ENCODE data around the gene RNF144A. TPM values are rescaled to one million over a fixed set of nuclear protein-coding genes. Genes with fewer than 3 reads are reported as not detected.

The RNF144A gene
- total RNA-seq, 1 experiment from 2014 or later, result 3.0 TPM

GRCh38 chr2:6943523-6943922 is 26.3 kb downstream of the RNF144A start:
- no peaks in the 10 kb centered on the region for H3K27me3 ChIP-seq (replicated peaks; ENCODE audit: control insufficient read depth, insufficient read depth, low read length)
- POLR2A ChIA-PET, result no interaction called here
- no peaks in the 10 kb centered on the region for H3K9me3 ChIP-seq
- DNase-seq, result no peak
- Mint-ChIP-seq H3K27ac (ENCODE audit: unreplicated experiment) (no peak overlapping the region), H3K4me3 (ENCODE audit: unreplicated experiment) (no peak overlapping the region), H3K36me3 (ENCODE audit: insufficient read depth, unreplicated experiment) (no peaks in the 10 kb centered on the region), H3K9me3 (ENCODE audit: unreplicated experiment) (no peaks in the 10 kb centered on the region), H3K27me3 (ENCODE audit: insufficient read depth, unreplicated experiment) (no peaks in the 10 kb centered on the region), H3K4me1 (ENCODE audit: low read depth, unreplicated experiment) (no peaks in the 10 kb centered on the region)
- no peaks in the 10 kb centered on the region for H3K4me1 ChIP-seq
- CTCF ChIA-PET, result no interaction called here
- H3K36me3 ChIP-seq (ENCODE audit: control insufficient read depth, insufficient read depth, low read length), result no peaks in the 10 kb centered on the region
- intact Hi-C loops (cut with micrococcal nuclease; ENCODE audit: unreplicated experiment), result no loop called here
- TF ChIP-seq CTCF (IDR thresholded peaks at IDR 0.05; ENCODE audit: insufficient read depth in 1 of 2, low read depth in 1 of 2, low read length in 1 of 2, severe bottlenecking in 1 of 2, unreplicated experiment in 1 of 2), result no peak
- no peak overlapping the region for H3K4me3 ChIP-seq (ENCODE audit: low read depth, low read length)
- BruUV-seq (replicated peaks), result no TSS peak

GRCh38 chr2:6943971-6944370 is 26.8 kb downstream of the RNF144A start:
- Mint-ChIP-seq H3K4me1 (ENCODE audit: low read depth, unreplicated experiment) (no peaks in the 10 kb centered on the region), H3K4me3 (ENCODE audit: unreplicated experiment) (no peak overlapping the region), H3K27me3 (ENCODE audit: insufficient read depth, unreplicated experiment) (no peaks in the 10 kb centered on the region), H3K36me3 (ENCODE audit: insufficient read depth, unreplicated experiment) (no peaks in the 10 kb centered on the region), H3K9me3 (ENCODE audit: unreplicated experiment) (no peaks in the 10 kb centered on the region), H3K27ac (ENCODE audit: unreplicated experiment) (no peak overlapping the region)
- BruUV-seq (replicated peaks), result no TSS peak
- ChIA-PET POLR2A (no interaction called here), CTCF (no interaction called here)
- Histone ChIP-seq H3K27me3 (replicated peaks; ENCODE audit: control insufficient read depth, insufficient read depth, low read length) (no peaks in the 10 kb centered on the region), H3K9me3 (no peaks in the 10 kb centered on the region), H3K4me1 (no peaks in the 10 kb centered on the region), H3K4me3 (ENCODE audit: low read depth, low read length) (no peak overlapping the region), H3K36me3 (ENCODE audit: control insufficient read depth, insufficient read depth, low read length) (no peaks in the 10 kb centered on the region)
- no peak for DNase-seq
- intact Hi-C loops (cut with micrococcal nuclease; ENCODE audit: unreplicated experiment), result no loop called here
- no peak for TF ChIP-seq CTCF (IDR thresholded peaks at IDR 0.05; ENCODE audit: insufficient read depth in 1 of 2, low read depth in 1 of 2, low read length in 1 of 2, severe bottlenecking in 1 of 2, unreplicated experiment in 1 of 2)

GRCh38 chr2:6944555-6944954 is 27.3 kb downstream of the RNF144A start:
- POLR2A ChIA-PET, result no interaction called here
- no peaks in the 10 kb centered on the region for H3K9me3 ChIP-seq
- Mint-ChIP-seq H3K27me3 (ENCODE audit: insufficient read depth, unreplicated experiment) (no peaks in the 10 kb centered on the region), H3K4me3 (ENCODE audit: unreplicated experiment) (no peak overlapping the region), H3K4me1 (ENCODE audit: low read depth, unreplicated experiment) (no peaks in the 10 kb centered on the region), H3K9me3 (ENCODE audit: unreplicated experiment) (no peaks in the 10 kb centered on the region), H3K27ac (ENCODE audit: unreplicated experiment) (no peak overlapping the region), H3K36me3 (ENCODE audit: insufficient read depth, unreplicated experiment) (no peaks in the 10 kb centered on the region)
- DNase-seq, result no peak
- intact Hi-C loops (cut with micrococcal nuclease; ENCODE audit: unreplicated experiment), result no loop called here
- CTCF ChIA-PET, result no interaction called here
- no peaks in the 10 kb centered on the region; the same call in 1 of the 2 replicates for H3K27me3 ChIP-seq (replicated peaks; ENCODE audit: control insufficient read depth, insufficient read depth, low read length)
- no TSS peak for BruUV-seq (replicated peaks)
- H3K36me3 ChIP-seq (ENCODE audit: control insufficient read depth, insufficient read depth, low read length), result no peaks in the 10 kb centered on the region
- no peak for TF ChIP-seq CTCF (IDR thresholded peaks at IDR 0.05; ENCODE audit: insufficient read depth in 1 of 2, low read depth in 1 of 2, low read length in 1 of 2, severe bottlenecking in 1 of 2, unreplicated experiment in 1 of 2)
- no peaks in the 10 kb centered on the region for H3K4me1 ChIP-seq
- no peak overlapping the region for H3K4me3 ChIP-seq (ENCODE audit: low read depth, low read length)
